ENCODE results near the gene MGAT3.
"Not testable (repeated sequence)": the region's sequence is repeated elsewhere in the genome, so short reads cannot be mapped to it uniquely, and the experiment has no call there.

The MGAT3 gene

GRCh38 chr22:39518996-39519680, 62.3 kb downstream of the MGAT3 start:
- peak in 1 of 2 experiments; percentile 30 for DNase-seq

- DNase-seq, result peak; percentile 97
Observed at GRCh38 chr22:39519681-39520225, 62.9 kb downstream of the MGAT3 start.

- peak; percentile 76 to 89 for DNase-seq
Observed at GRCh38 chr22:39520226-39521105, 63.7 kb downstream of the MGAT3 start, which contains the start of gene ATF4. Gene ATF4, plus strand, starts transcription at chr22:39520562. Its CDS starts 884 bp downstream, at chr22:39521446.

- DNase-seq, result peak; percentile 53 to 59
Observed at GRCh38 chr22:39521106-39521885, 64.5 kb downstream of the MGAT3 start.

- DNase-seq, result not testable (repeated sequence)
Observed at GRCh38 chr22:39522091-39522490, 65.3 kb downstream of the MGAT3 start.

GRCh38 chr22:39522567-39523300, 65.9 kb downstream of the MGAT3 start:
- no peak for DNase-seq

GRCh38 chr22:39524089-39524752, 67.4 kb downstream of the MGAT3 start:
- no peak for DNase-seq

- DNase-seq, result no peak
Observed at GRCh38 chr22:39524753-39525657, 68.2 kb downstream of the MGAT3 start.

GRCh38 chr22:39525658-39525975, 68.8 kb downstream of the MGAT3 start:
- DNase-seq, result no peak

- no peak for DNase-seq
Observed at GRCh38 chr22:39526736-39527171, 69.9 kb downstream of the MGAT3 start.

GRCh38 chr22:39527481-39527961, 70.7 kb downstream of the MGAT3 start:
- DNase-seq, result no peak

GRCh38 chr22:39528080-39528661, 71.4 kb downstream of the MGAT3 start:
- no peak for DNase-seq

- peak; percentile 72 to 78 for DNase-seq
Observed at GRCh38 chr22:39528681-39529486, 72.1 kb downstream of the MGAT3 start.

GRCh38 chr22:39529487-39529851, 72.7 kb downstream of the MGAT3 start:
- no peak for DNase-seq

GRCh38 chr22:39530116-39530515, 73.3 kb downstream of the MGAT3 start:
- DNase-seq, result no peak

- peak; percentile 9 to 50 for DNase-seq
Observed at GRCh38 chr22:39530692-39531331, 74.0 kb downstream of the MGAT3 start.

- peak; percentile 99 for DNase-seq
Observed at GRCh38 chr22:39532215-39533073, 75.6 kb downstream of the MGAT3 start, which contains the start of gene RPS19BP1. Gene RPS19BP1, minus strand, starts transcription at chr22:39532748. Its CDS starts 10 bp downstream, at chr22:39532738.

All from AML-193 (cell line).